SK-N-MC (cell line): ENCODE results near the gene BBIP1.

Experiments
- EZH2 ChIP-seq: fragments of 200-600 bp; sonication (generic); IDR thresholded peaks from one replicate; pipeline ENCODE4 v1.6.1; 2017; ENCODE audit warnings: antibody characterized with exemption
- FOXP2 ChIP-seq: optimal IDR thresholded peaks from 2 replicates; pipeline ENCODE3; 2011; ENCODE audit warnings: mild to moderate bottlenecking, moderate library complexity; ENCODE audit not compliant: insufficient read depth; ENCODE audit errors: extremely low read length, control extremely low read depth
- POLR2AphosphoS5 ChIP-seq: IDR thresholded peaks from 2 replicates; pipeline ENCODE4 v1.6.1; 2012; ENCODE audit warnings: mild to moderate bottlenecking, low read depth, low read length, borderline replicate concordance

DNA sequence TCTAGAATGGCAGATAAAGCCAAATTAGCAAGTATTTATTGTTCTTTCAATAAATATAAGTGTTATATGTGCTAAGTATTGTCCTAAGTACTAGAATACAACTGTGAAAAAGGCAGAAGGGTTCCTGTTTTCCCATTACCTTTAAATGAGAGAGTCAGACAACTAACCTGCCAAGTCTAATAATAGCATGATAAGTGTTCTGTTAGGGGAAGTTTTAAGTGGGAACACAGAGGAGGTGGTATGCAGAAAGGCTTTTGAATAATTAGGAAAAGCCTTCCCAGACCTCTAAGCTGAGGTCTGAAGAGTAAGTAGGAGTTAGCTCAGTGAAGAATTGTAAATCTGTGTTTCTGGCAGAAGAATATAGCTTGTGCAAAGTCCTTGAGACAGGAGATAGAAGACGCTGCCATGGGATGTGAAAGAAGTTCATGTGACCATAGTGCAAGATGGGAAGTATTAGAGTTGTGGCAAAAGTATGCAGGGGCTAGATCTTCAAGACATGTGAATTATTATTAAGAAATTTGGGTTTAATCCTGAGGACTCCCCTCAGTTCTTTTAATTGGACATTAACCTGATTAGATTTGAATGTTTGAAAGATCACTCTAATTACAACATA is 12.9 kb upstream of the BBIP1 start:
- TF ChIP-seq EZH2 (no peak), POLR2AphosphoS5 (no peak), FOXP2 (no peak)
